ENCODE data around the gene DAZAP2. TPM values are rescaled to one million over a fixed set of nuclear protein-coding genes. Genes with fewer than 3 reads are reported as not detected.

DAZAP2 gene
- total RNA-seq, 2 experiments from 2014 or later = 131 to 137 TPM

DNA sequence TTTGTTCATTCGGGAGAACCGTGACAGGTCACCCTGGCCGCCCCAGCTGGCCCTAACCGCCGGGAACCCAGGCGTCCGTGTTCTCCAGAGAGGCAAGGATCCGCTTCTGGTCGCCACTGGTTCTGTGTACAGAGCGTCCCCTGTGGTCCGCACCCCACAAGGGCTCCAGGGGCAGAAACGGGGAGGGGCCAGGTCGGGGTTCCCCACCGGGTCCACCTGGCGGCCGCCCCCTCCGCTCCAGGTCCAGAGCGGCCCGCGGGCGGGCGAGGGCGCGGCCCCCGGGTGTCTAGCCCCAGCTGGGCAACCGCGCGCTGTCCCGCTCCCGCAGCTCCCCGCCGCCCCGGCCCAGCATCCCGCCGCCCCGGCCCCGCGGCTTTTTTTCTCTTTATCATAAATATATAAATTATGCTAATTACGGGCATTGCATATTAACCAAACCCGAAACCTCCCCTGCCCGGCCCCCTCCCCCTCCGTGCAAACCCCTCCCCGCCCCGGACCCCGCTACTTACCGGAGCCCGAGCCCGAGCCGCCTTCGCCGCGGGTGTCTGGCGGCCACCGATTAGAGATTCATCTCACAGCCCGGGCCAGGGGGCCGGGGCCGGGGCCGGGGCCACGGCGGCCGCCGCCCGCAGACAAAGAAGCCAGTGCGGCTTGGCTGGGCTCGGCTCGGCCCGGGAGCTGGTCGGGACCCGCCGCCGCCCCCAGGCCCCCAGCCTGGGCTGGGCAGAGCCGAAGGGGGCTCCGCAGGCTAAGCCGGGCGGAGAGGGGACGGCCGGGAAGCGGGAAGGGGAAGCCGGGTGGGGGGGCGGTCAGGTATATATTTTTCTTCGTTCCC is 21.3 kb upstream of the DAZAP2 start:
- ChIA-PET CTCF (ENCODE audit: unreplicated experiment) (interaction anchor here (0.6 to 1.6 kb wide), 2 partner anchors 191 to 458 kb away, joined by 3 to 4 read pairs; partner anchors contain the start of gene SLC11A2), POLR2A (interaction anchor here (0.6 to 2.3 kb wide), 13 partner anchors 10 to 785 kb away, joined by 3 to 18 read pairs (median 4); partner anchors contain the start of genes CSRNP2 and DAZAP2)
- Histone ChIP-seq H4K20me1 (ENCODE audit: insufficient read depth, low read length) (no peaks in the 10 kb centered on the region), H3K4me3 (ENCODE audit: low read depth, low read length, poor library complexity, severe bottlenecking) (peak overlapping the region; percentile 69), H3K27ac (ENCODE audit: low read depth, low read length, poor library complexity, severe bottlenecking) (peak overlapping the region; percentile 40), H3K9me2 (ENCODE audit: insufficient read depth, low read length) (no peaks in the 10 kb centered on the region), H3K4me2 (ENCODE audit: low read length) (peak overlapping the region; percentile 95), H3K9me3 (ENCODE audit: low read length) (no peaks in the 10 kb centered on the region), H3K79me2 (ENCODE audit: insufficient read depth, low read depth, low read length) (no peaks in the 10 kb centered on the region), H3K36me3 (ENCODE audit: insufficient read depth, low read length) (no peaks in the 10 kb centered on the region), H3K4me1 (ENCODE audit: insufficient read depth, low read length, poor library complexity, severe bottlenecking) (peaks cover 21% of the 10 kb centered on the region), H2AFZ (ENCODE audit: low read length) (peak overlapping the region; percentile 79)
- DNase-seq (ENCODE audit: low spot score) = peak; percentile 58
- BruUV-seq (replicated peaks) = no TSS peak
- intact Hi-C loops (cut with micrococcal nuclease; ENCODE audit: unreplicated experiment) = loop anchor here (5.0 to 10.0 kb wide), 2 partner anchors 45 to 133 kb away; partner anchors contain the start of genes CSRNP2 and TFCP2
- TF ChIP-seq, protein P1, sequence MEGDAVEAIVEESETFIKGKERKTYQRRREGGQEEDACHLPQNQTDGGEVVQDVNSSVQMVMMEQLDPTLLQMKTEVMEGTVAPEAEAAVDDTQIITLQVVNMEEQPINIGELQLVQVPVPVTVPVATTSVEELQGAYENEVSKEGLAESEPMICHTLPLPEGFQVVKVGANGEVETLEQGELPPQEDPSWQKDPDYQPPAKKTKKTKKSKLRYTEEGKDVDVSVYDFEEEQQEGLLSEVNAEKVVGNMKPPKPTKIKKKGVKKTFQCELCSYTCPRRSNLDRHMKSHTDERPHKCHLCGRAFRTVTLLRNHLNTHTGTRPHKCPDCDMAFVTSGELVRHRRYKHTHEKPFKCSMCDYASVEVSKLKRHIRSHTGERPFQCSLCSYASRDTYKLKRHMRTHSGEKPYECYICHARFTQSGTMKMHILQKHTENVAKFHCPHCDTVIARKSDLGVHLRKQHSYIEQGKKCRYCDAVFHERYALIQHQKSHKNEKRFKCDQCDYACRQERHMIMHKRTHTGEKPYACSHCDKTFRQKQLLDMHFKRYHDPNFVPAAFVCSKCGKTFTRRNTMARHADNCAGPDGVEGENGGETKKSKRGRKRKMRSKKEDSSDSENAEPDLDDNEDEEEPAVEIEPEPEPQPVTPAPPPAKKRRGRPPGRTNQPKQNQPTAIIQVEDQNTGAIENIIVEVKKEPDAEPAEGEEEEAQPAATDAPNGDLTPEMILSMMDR (conservative IDR thresholded peaks at IDR 0.05; ENCODE audit: low read length) = peak; percentile 64
- no peak for TF ChIP-seq EZH2phosphoT487 (IDR thresholded peaks at IDR 0.05; ENCODE audit: borderline replicate concordance, low read depth, low read length)

DNA sequence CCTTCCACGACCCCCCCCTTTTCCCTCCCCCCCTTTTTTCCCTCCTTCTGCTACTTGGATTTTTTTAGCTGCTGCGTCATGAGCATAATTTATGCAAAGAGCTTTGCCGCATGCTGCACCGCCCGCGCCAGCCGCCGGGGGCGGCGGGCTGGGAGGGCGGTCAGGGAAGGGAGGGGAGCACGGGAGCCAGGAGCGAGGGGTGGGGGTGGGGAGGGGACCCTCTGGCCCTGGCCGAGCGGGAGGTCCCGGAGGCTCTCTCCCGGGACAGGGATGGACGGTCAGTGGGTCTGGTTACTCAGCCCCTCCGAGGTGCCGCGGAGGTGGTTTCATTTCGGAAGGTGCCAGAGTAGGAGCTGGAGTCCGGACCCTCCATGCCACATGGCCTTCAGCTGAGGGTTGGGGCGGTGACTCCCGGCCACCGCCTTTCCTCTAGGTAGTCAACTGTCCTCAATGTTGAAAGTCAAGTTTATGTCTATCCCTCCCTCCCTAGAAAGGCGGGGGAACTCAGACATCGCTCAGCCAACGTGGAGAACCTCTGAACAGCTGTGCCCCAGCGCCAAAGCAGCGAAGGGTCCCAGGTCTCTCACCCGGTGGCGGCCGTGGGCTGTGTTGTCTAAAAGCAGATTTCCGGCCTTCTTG is 20.5 kb upstream of the DAZAP2 start, which contains the start of gene POU6F1:
Gene POU6F1, minus strand, starts transcription at position 95 of the 639 bp plus-strand sequence. CDS start 11,226 bp downstream, outside the sequence.
- H2AFZ ChIP-seq (ENCODE audit: low read length) = peak within 1 kb of the TSS; percentile 79
- DNase-seq (ENCODE audit: low spot score) = peak; percentile 83

More for the DNA sequence above, 20.5 kb upstream of the DAZAP2 start, which contains the start of gene POU6F1:
- H3K9me2 ChIP-seq (ENCODE audit: insufficient read depth, low read length) = no peaks in the 10 kb centered on the region
- H3K4me1 ChIP-seq (ENCODE audit: insufficient read depth, low read length, poor library complexity, severe bottlenecking) = peaks cover 21% of the 10 kb centered on the region
- peak within 1 kb of the TSS; percentile 40 for H3K27ac ChIP-seq (ENCODE audit: low read depth, low read length, poor library complexity, severe bottlenecking)
- no TSS peak for BruUV-seq (replicated peaks)
- H3K36me3 ChIP-seq (ENCODE audit: insufficient read depth, low read length) = no peaks in the 10 kb centered on the region
- CTCF ChIA-PET (ENCODE audit: unreplicated experiment) = interaction anchor here (0.6 to 1.6 kb wide), 4 partner anchors 22 to 457 kb away, joined by 3 to 8 read pairs (median 4); partner anchors contain the start of gene SLC11A2
- H3K79me2 ChIP-seq (ENCODE audit: insufficient read depth, low read depth, low read length) = no peaks in the 10 kb centered on the region
- H3K9me3 ChIP-seq (ENCODE audit: low read length) = no peaks in the 10 kb centered on the region
- TF ChIP-seq, protein P1 (conservative IDR thresholded peaks at IDR 0.05; ENCODE audit: low read length) = peak; percentile 61
- no peak for TF ChIP-seq EZH2phosphoT487 (IDR thresholded peaks at IDR 0.05; ENCODE audit: borderline replicate concordance, low read depth, low read length)
- H3K4me2 ChIP-seq (ENCODE audit: low read length) = peak within 1 kb of the TSS; percentile 95
- intact Hi-C loops (cut with micrococcal nuclease; ENCODE audit: unreplicated experiment) = loop anchor here (1.0 to 10.0 kb wide), 5 partner anchors 20 to 170 kb away; partner anchors contain the start of genes CSRNP2, DAZAP2, LETMD1 and TFCP2
- no peaks in the 10 kb centered on the region for H4K20me1 ChIP-seq (ENCODE audit: insufficient read depth, low read length)
- peak within 1 kb of the TSS; percentile 69 for H3K4me3 ChIP-seq (ENCODE audit: low read depth, low read length, poor library complexity, severe bottlenecking)
- POLR2A ChIA-PET = interaction anchor here (0.6 to 2.3 kb wide), 15 partner anchors 9 to 785 kb away, joined by 3 to 18 read pairs (median 4); partner anchors contain the start of genes CSRNP2 and DAZAP2

Data from OCI-LY7 (cell line).